COR-L47 (cell line): ENCODE measurements around the gene LMNTD1.
"Not testable (repeated sequence)": the region's sequence is repeated elsewhere in the genome, so short reads cannot be mapped to it uniquely, and the experiment has no call there.

ENCODE experiments used
- DNase-seq: peaks from one replicate; lab custom pipeline; 2025; lab: John Stamatoyannopoulos, UW

LMNTD1 gene, protein sequence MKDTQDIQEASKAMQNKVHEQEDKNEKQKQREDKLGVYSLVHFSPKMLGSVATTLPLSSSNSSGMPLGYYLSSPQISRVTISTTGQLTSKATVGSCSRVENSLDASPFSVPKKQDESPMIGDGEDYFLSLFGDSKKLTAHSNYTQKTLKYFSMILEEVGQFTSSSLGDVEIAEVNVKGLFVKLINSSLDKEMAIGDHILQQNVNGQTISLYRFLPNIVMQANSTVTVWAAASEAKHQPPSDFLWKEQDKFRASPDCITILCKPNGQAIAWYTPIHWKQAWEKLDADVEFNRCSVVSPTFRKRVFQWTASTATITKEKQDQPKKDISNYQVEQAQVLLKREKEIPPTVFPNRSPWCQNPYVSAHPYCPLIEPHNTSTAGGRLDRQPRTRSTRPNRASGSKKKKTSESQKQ

DNA sequence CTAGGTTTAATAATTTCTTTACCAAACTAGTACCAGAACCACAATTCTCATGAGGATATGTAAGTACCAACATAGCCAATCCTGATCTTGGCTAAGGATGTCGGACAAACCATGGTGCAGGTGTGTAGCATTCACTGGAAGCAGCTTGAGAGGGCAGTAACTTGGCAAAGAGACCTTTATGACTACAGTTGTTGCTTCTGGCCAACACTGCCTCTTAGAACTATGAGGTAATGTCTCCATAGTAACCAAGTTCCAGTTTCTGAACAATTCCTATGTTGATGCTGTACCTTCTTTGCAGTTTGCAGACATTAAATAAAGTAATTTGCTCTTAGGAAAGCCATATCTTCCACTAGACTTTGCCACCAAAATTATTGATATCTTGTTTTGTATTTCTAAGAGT is at the start of gene LMNTD1:
Gene LMNTD1, minus strand, starts transcription at position 186 of the 400 bp plus-strand sequence. CDS start 324 bp downstream, outside the sequence.
- no peak for DNase-seq

DNA sequence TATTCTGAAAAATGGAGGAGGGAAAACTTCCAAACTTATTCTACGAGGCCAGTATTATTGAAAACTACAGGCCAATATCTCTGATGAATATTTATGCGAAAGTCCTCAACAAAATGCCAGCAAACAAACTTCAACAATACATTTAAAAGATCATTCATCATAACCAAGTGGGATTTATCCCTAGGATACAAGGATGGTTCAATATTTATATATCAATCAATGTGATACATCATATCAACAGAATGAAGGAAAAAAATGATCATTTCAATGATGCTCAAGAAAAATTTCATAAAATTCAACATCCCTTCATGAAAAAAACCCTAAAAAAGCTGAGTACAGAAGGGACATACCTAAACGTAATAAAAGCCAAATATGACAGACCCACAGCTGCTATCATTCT is 45.9 kb upstream of the LMNTD1 start:
- DNase-seq = no peak

DNA sequence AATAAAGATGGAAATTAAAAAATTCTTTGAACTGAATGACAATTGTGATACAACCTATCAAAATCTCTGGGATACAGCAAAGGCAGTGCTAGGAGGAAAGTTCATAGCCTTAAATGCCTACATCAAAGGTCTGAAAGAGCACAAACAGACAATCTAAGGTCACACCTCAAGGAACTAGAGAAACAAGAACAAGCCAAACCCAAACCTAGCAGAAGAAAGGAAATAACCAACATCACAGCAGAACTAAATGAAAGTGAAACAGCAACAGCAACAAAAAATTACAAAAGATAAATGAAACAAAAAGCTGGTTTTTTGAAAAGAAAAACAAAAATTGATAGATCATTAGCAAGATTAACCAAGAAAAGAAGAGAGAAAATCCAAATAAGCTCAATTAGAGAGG is 42.4 kb upstream of the LMNTD1 start:
- DNase-seq = not testable (repeated sequence)

DNA sequence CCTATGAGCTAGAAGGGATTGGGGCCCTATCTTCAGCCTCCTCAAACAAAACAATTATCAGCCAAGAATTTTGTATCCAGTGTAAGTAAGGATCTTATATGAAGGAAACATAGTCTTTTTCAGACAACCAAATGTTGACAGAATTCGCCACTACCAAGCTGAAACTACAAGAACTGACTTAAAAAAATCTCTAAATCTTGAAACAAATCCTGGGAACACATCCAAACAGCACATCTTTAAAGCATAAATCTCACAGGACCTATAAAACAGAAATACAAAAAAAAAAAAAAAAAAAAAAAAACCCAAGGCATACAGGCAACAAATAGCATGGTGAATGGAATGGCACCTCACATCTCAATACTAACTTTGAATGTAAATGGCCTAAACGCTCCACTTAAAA is 41.3 kb upstream of the LMNTD1 start:
- DNase-seq = no peak

DNA sequence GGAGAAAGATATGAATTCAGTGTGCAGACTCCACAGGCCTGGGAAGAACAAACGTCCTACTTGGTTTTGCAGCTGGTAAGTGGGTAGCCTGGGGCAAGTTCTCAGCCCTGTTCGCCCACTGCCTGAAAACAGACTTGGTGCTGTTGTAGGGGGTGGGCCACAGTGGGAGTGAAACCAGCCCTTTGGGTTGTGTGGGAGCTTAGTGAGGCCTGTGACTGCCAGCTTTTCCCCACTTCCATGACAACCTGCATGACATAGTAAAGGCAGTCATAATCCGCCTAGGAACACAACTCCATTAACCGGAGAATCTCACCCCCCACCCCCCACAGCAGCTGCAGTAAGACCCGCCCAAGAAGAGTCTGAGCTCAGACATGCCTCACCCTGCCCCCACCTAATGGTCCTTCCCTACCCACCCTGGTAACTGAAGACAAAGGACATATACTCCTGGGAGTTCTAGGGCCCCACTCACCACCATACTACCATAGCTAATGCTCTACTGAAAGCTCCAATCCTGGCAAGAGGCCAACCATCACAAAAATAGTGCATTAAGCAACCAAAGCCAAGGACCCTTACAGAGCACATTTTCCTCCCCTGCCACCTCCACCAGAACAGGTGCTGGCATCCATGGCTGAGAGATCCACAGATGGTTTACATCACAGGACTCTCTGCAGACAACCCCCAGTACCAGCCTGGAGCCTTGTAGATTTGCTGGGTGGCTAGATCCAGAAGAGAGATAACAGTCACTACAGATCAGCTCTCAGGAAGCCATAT is 39.8 kb upstream of the LMNTD1 start:
- DNase-seq = no peak

DNA sequence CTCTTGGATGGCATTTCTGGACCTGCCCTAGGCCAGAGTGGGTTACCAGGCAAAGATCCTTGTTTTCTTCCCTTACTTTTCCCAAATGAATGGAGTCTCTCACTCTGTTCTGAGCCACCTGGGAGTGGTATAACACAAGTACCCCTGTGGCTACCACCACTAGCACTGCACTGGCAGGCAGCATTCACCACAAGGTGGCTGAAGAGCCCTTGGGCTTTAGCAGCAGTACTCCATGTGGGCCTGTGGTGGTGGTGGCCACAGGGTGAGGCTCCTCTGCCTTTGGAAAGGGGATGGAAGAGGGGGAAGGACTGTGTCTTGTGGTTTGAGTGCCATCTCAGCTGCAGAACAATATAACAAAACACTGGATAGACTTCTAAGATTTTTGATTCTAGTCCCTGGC is 38.1 kb upstream of the LMNTD1 start:
- DNase-seq = no peak

DNA sequence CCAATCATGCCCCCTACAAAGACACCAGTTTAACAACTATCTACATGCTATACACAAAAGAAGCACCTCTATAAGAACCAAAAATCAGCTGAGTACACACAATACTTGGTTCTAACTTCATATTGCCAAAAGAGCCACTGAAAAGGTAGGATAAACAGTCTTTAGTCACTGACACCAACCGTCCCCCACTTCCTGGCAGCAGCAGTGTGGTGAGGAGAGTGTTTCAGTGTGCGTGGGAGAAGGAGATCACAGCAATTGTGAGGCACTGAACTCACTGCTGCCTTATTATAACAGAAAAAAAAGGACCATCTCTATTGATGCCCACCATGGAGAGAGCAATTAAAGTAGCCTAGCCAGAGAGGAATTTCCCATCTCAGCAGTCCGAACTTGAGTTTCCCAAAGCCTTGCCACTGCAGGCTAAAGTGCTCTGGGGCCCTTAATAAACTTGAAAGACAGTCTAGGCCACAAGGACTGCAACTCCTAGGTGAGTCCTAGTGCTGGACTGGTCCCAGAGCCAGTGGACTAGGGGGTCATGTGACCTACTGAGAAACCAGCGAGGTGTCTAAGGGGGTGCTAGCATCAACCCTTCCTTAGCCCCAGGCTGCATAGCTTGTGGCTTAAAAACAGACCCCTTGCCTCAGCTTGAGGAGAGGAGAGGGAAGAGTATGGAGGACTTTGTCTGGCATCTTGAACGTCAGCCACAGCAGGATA is 37.1 kb upstream of the LMNTD1 start:
- no peak for DNase-seq

DNA sequence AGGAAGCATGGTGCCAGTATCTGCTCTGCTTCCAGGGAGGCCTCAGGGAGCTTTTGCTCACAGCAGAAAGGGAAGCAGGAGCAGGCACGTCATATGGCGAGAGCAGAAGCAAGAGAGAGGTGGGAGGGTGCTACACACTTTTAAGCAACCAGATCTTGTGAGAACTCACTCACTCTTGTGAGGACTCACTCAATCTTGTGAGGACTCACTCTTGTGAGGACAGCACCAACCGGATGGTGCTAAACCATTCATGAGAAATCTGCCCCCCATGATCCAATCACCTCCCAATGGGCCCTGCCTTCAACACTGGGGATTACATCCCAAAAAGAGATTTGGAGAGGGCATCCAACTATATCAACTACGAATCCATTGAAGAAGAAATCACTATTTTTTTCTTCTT is 34.3 kb upstream of the LMNTD1 start:
- DNase-seq = no peak

DNA sequence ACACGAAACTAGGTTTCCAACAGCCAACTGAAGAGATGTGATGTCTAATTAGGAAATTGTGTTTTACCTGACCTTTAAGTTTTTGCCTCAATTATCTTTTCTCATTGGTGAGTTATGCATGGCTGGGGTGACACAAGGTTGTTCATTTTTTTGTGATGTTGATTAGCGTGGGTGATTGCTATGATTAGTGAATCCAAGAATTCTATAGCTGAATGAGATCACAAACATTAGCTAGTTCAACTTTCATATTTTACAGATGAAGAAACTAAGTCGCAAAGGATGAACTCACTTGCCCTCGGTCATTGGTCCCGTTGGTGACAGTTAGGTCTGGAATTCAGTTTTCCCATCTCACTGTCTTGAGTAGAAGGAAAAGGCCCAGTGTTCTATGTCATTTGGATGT is 32.6 kb upstream of the LMNTD1 start:
- no peak for DNase-seq

DNA sequence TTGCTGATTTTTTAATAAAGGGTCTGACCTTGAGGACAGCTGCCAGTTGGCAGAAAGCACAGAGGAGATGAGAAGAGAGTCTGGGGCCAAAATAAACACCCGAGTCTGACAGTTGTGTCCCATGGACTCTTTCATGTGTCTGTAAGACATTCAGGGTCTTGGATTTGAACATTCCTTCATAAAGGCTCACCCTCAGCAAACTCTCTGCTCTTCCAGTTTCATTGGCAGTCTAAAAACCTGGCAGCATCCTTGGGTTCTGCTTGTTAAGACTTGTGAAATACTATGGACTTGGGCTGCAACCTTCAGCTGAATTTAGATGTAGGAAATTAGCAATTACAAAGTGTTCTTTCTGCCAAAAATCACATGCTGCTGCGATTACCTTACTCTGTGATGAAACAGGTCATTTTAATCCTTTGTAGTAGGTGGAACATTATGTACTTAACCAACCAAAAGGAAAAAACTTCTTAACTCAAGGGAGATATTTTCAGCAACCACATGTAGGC is 32.0 kb upstream of the LMNTD1 start:
- DNase-seq = no peak

DNA sequence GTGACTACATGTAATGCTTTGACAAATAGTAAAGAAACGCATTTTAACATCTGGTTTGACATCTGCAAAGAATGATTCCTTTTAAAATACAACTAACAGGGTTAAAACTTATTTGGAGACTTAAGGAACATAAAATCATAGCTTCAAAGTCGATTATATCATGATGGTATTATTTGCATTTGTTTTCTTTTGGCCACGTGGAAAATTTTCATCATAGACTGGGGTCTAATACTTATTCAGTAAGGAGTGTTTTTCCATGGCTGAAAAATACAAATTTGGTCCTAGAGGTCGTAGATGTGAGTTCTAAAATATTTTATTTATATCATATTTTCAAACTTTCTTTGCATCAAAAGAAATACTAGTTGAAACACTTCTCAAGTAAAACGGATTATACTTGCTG is 31.5 kb upstream of the LMNTD1 start:
- DNase-seq = no peak

DNA sequence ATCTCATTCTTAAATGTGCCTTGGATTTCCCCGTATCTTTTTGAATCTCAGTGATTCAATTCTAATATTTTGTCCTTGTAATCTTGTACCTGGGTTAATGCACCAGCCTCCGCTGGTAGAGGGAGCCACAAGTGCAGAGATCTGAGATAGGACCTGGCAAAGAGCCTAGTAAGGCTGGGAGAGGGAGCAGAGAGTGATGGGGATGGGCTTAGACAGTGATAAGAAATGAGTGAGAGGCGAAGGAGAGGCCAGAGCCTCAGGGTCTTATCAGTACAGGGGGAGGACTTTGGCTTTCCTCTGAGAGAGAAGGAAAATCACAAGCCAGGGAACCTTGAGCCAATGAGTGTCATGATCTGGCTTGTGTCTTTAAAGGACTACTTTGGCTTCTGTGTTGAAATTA is 30.5 kb upstream of the LMNTD1 start:
- no peak for DNase-seq

DNA sequence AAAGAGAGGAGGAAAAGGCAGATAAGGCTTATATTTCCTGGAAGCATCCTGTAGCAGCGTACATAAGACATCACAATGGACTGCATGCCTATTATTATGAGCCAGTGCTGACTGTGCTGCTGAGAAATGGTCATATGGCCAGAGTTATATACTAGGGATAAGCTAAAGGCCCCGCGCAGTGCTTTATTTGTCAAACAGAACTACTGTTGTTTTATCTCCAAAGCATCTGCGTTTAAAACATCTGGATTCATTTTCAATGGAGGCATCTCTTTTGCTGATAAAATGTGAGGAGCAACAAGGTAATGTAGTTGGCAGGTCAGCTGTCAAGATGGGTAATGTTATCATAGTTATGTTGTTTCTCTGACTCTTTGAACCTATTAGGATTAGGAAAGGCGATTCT is 28.0 kb upstream of the LMNTD1 start:
- no peak for DNase-seq

DNA sequence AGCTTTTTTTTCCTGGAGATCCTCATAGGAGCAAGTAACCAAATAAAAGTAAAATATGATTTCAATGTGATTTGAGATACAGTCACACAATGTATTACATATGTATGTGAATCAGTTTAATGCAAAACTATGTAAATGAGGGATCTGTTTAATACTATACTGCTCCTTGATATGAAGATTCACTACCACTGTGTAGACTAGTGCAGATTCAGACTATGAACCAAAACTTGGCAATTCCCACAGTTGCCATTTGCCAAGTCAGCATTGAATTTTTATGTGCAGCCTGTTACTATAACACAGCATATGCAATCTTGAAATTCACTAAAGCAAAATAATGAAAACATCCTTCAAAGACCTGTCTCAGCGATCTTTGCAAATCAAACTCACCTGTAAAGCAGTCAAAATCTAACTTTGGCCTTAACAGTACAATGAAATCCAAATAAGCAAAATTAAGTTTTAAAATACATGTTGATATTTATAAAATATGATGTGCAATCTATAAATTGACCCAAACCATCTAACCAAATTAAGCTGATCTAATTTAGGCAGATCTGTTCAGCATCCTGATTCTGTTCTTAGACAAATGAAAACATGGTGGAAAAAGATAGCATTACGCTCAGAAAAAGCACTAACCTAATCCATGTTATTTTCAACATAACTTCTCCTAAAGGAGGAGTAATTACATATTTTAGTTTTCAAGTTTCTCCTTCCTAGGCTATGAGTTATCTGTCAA is 25.5 kb upstream of the LMNTD1 start:
- no peak for DNase-seq

DNA sequence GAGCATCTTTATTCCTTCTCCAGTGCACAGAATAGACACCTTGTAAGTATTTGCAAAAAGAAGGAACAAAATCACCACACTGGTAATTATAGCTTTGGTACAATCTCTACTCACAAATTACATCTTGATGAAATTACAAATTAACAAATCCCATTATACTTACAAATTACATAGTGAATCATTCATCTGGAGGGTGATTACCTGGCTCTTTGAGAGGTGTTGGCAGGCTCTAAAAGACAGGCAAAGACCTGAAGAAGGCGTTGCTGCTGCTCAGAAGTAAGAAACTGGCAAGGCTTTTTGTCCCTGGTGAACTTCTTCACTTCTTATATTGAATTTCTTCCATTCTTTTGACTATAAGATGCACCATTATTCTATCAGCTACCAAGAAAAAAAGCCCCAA is 21.7 kb upstream of the LMNTD1 start:
- no peak for DNase-seq

DNA sequence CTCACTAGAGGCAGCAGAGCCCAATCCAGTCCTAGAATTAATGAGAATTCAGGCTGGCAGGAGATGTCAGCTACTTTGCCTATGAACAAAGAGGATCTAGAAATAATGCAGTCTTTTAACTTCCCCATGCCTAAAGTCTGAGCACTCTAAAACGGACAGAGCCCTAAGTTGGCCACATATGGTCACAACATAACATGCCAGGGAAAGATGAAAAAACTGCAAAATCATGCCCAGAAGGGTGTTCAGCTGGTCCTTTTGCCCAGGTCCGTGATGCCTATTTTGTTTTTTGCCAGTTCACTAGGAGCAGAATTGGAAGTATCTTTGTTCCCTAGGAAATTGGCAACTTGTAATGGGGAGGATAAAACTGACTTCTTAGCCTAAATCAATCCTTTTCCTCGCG is 20.3 kb upstream of the LMNTD1 start:
- no peak for DNase-seq

DNA sequence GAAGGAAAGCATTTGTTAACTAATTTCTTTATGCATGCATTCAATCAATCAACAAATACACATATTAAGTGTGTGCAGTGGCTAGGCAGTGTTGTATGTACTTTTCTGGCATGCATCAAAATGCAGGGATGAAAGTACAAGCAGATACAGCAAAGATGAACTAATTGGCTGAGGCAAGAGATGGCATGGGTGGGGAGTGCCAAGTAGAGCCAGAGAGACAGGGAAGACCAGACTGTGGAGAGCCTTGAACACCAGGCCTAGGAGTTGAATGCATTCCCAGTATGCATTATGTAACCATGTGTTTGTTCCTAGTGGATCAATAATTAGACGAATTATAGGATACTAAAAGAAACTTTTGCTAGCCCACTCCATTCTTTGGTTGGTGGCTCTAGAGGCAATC is 17.3 kb upstream of the LMNTD1 start:
- DNase-seq = no peak

DNA sequence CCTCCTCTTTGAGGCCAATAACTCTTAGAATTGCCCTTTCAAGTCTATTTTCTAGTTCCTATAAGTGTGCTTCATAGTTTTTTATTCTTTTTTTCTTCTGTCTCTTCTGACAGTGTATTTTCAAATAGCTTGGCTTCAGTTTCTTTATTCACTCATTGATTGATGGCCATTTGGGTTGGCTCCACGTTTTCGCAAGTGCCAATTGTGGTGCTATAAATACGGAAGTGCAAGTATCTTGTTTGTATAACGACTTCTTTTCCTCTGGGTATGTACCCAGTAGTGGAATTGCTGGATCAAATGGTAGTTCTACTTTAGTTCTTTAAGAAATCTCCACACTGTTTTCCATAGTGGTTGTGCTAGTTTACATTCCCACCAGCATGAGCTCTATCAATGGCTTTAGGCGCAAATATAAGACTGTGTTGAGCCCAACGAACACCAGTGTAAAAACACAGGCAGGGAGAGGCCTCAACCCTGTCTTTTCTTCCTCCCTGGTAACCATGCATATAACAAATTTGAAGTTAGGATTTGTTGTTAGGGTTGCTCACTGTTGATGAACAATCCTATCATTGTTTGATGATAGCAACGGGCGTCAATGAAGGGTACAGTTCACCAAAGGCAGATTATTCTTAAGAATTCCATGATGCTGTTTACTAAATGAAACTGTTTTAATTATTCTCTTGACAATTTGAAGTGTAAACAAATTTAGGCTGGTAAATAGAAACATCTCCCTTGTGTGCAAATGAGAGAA is 13.3 kb upstream of the LMNTD1 start:
- no peak for DNase-seq

DNA sequence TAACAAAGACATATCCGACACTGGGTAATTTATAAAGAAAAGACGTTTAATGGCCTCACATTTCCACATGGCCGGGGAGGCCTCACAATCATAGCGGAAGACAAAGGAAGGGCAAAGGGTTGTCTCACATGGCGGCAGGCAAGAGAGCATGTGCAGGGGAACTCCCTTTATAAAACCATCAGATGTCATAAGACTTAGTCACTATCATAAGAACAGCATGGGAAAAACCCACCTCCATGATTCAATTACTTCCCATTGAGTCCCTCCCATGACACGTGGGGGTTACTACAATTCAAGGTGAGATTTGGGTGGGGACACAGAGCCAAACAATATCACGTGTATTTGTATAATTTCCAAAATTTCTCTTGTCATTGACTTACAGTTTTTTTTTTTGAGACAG is 5.5 kb upstream of the LMNTD1 start:
- DNase-seq = no peak

DNA sequence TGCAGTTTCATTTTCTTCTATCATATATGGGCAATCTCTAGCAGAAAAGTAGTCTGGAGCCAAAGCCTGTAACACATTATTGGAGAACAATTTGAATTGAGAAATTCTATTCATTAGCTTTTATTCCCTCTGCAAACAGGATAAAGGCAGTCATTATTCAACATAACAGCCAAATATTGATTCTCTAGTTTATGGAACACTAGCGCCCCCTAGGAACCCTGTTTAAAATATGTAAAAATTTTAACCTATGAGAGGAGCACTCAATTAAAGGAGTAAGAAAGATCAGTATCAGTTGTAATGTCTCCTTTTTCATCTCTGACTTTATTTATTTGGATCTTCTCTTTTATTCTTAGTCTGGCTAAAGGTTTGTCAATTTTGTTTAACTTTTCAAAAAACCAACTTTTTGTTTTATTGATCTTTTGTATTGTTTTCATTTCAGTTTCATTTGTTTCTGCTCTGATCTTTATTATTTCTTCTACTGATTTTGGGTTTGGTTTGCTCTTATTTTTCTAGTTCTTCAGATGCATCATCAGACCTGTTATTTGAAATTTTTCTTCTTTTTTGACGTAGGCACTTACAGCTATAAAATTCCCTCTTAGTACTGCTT is 4.8 kb upstream of the LMNTD1 start:
- DNase-seq = no peak

DNA sequence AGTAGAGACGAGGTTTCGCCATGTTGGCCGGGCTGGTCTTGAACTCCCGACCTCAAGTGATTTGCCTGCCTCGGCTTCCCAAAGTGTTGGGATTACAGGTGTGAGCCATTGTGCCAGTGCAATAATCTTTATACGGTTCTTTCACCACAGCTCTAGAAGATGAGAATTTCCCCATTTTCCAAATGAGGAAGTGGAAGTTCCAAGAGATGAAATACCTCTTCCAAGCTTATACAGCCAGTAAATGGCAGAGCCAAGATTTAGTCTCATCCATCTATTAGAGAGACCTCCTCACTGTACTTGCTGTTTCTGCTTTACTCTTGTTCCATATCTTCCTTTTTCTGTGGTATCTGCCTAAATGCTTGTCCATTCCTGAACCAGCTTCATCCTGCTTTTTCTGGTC is 3.1 kb upstream of the LMNTD1 start:
- no peak for DNase-seq
